B cell (primary cell): ENCODE results near the gene RAD9A. TPM values are rescaled to one million over a fixed set of nuclear protein-coding genes. Genes with fewer than 3 reads are reported as not detected.

Source experiments
- ATAC-seq: fragments of 200-7000 bp; cut with Tn5 transposase; one replicate; pipeline ENCODE4 v1.10.0; 2021; ENCODE audit warnings: low read depth, mild to moderate bottlenecking, moderate number of reproducible peaks, moderate library complexity
- CTCF ChIA-PET: fragments of 350-600 bp; sonication (Branson Sonifier 250); formaldehyde crosslinking; loops from one replicate; lab custom pipeline; 2021; ENCODE audit warnings: antibody characterized with exemption, inconsistent platforms; lab: Charles Lee
- POLR2A ChIA-PET: fragments of 350-600 bp; sonication (Branson Sonifier 250); formaldehyde crosslinking; loops from one replicate; lab custom pipeline; 2021; ENCODE audit warnings: antibody characterized with exemption; lab: Charles Lee
- DNase-seq: peaks from one replicate; pipeline ENCODE4 v3.0.0; 2013
- H2AFZ ChIP-seq: 2 replicates; pipeline ENCODE4 v1.6.1; 2012; ENCODE audit warnings: mild to moderate bottlenecking, low read depth, low read length; ENCODE audit not compliant: insufficient read depth, poor library complexity, severe bottlenecking
- H3K27ac ChIP-seq, 2 donors: 1 replicate in 1 of 2; 2 replicates in 1 of 2; pipeline ENCODE4 v1.5.1; 2012 to 2013; ENCODE audit warnings: low read length in 2 of 2, mild to moderate bottlenecking in 2 of 2, moderate library complexity in 1 of 2
- H3K27me3 ChIP-seq, 4 experiments: fragments of 200-600 bp in 1 of 4; sonication (generic) in 1 of 4; replicated peaks in 1 of 4; 1 replicate in 2 of 4; 2 replicates in 2 of 4; pipeline versions ENCODE4 v1.6.1 to v1.7.0; 2013 to 2016; ENCODE audit warnings: low read length in 3 of 4, mild to moderate bottlenecking in 2 of 4, mixed read lengths in 1 of 4, moderate library complexity in 1 of 4; ENCODE audit not compliant: insufficient read depth in 4 of 4, control insufficient read depth in 3 of 4; ENCODE audit errors: control extremely low read depth in 1 of 4
- H3K36me3 ChIP-seq, 2 experiments: replicated peaks in 1 of 2; 1 replicate in 1 of 2; 2 replicates in 1 of 2; pipeline versions ENCODE4 v1.6.1 to v1.7.1; 2013; ENCODE audit warnings: low read length in 1 of 2; ENCODE audit not compliant: insufficient read depth in 2 of 2, control insufficient read depth in 1 of 2; ENCODE audit errors: control extremely low read depth in 1 of 2, extremely low read depth in 1 of 2
- H3K4me1 ChIP-seq, 2 donors: fragments of 200-600 bp in 1 of 2; sonication (generic) in 1 of 2; 1 replicate in 1 of 2; 2 replicates in 1 of 2; pipeline versions ENCODE4 v1.5.1 to v1.6.1; 2013 to 2017; ENCODE audit warnings: low read length in 2 of 2; ENCODE audit not compliant: control insufficient read depth in 2 of 2, insufficient read depth in 2 of 2
- H3K4me2 ChIP-seq: replicated peaks from 2 replicates; pipeline ENCODE3; 2012; ENCODE audit warnings: mild to moderate bottlenecking, low read depth, low read length; ENCODE audit not compliant: poor library complexity, severe bottlenecking
- H3K4me3 ChIP-seq, 5 experiments: fragments of 200-600 bp in 1 of 5; sonication (generic) in 1 of 5; 1 replicate in 3 of 5; 2 replicates in 2 of 5; pipeline versions ENCODE4 v1.5.1 to v1.7.0; 2011 to 2016; ENCODE audit warnings: low read length in 4 of 5, mild to moderate bottlenecking in 4 of 5, low read depth in 2 of 5, control low read depth in 1 of 5, moderate library complexity in 1 of 5; ENCODE audit not compliant: insufficient read depth in 1 of 5; ENCODE audit errors: control extremely low read depth in 1 of 5, extremely low read depth in 1 of 5
- H3K79me2 ChIP-seq: fragments of 200-600 bp; sonication (generic); one replicate; pipeline ENCODE4 v1.6.0; 2016; ENCODE audit warnings: low read length; ENCODE audit not compliant: control insufficient read depth, insufficient read depth
- H3K9ac ChIP-seq: fragments of 200-600 bp; sonication (generic); 2 replicates; pipeline ENCODE4 v1.6.1; 2017; ENCODE audit warnings: mild to moderate bottlenecking, low read length, moderate library complexity
- H3K9me3 ChIP-seq, 3 donors: one replicate each; pipeline versions ENCODE4 v1.6.1 to v1.7.1; 2013; ENCODE audit warnings: low read length in 2 of 3; ENCODE audit not compliant: control insufficient read depth in 2 of 3, insufficient read depth in 1 of 3; ENCODE audit errors: control extremely low read depth in 1 of 3
- H4K20me1 ChIP-seq: 2 replicates; pipeline ENCODE4 v1.6.0; 2012; ENCODE audit warnings: mild to moderate bottlenecking, low read length; ENCODE audit not compliant: insufficient read depth, control insufficient read depth, poor library complexity, severe bottlenecking
- H3K27ac Mint-ChIP-seq: one replicate; pipeline ENCODE4 v1.8.0; 2021; ENCODE audit warnings: mixed read lengths
- H3K27me3 Mint-ChIP-seq: one replicate; pipeline ENCODE4 v1.8.0; 2021; ENCODE audit warnings: mixed read lengths
- H3K4me1 Mint-ChIP-seq: one replicate; pipeline ENCODE4 v1.8.0; 2021; ENCODE audit warnings: mixed read lengths
- H3K4me3 Mint-ChIP-seq: one replicate; pipeline ENCODE4 v1.8.0; 2021; ENCODE audit warnings: mixed read lengths
- H3K9me3 Mint-ChIP-seq: one replicate; pipeline ENCODE4 v1.8.0; 2022; ENCODE audit warnings: mixed read lengths; ENCODE audit not compliant: insufficient read depth
- EZH2 ChIP-seq: IDR thresholded peaks from 2 replicates; pipeline ENCODE4 v1.6.1; 2012; ENCODE audit warnings: borderline replicate concordance, low read depth, mild to moderate bottlenecking, moderate library complexity, low read length; ENCODE audit not compliant: insufficient read depth, poor library complexity, severe bottlenecking
- WGBS: methylation state at CpG from one replicate; pipeline ENCODE4 v1.1.5; 2013; ENCODE audit warnings: missing lambda C conversion rate; ENCODE audit not compliant: insufficient coverage; 5-methylcytosine and 5-hydroxymethylcytosine counted together
- intact Hi-C: fragments of 100-400 bp; cut with micrococcal nuclease; formaldehyde crosslinking; loops from one replicate; pipeline ENCODE4 v1.10.0; 2022
- polyA plus RNA-seq: library from polyadenylated mRNA; depleted of rRNA; stranded (reverse); fragments of >200 nt; gene quantifications from 2 replicates; pipeline ENCODE4 v1.2.3, GENCODE V29; 2012
- total RNA-seq, 2 donors: library from RNA; stranded (reverse); fragments of 120-200 nt in 1 of 2; gene quantifications; 1 replicate in 1 of 2; 2 replicates in 1 of 2; pipeline versions ENCODE4 v1.2.3 to v1.2.4, GENCODE V29; 2013 to 2022
- TF ChIP-seq, protein P1 (sequence below): fragments of 200-600 bp; IDR thresholded peaks from one replicate; pipeline ENCODE4 v1.8.0; 2022; ENCODE audit warnings: antibody characterized with exemption, mild to moderate bottlenecking

The RAD9A gene
- total and polyA plus RNA-seq, 2 donors (not counting 1 experiment from before 2014, with no cell fraction given) = 50.6 to 76.8 TPM

DNA sequence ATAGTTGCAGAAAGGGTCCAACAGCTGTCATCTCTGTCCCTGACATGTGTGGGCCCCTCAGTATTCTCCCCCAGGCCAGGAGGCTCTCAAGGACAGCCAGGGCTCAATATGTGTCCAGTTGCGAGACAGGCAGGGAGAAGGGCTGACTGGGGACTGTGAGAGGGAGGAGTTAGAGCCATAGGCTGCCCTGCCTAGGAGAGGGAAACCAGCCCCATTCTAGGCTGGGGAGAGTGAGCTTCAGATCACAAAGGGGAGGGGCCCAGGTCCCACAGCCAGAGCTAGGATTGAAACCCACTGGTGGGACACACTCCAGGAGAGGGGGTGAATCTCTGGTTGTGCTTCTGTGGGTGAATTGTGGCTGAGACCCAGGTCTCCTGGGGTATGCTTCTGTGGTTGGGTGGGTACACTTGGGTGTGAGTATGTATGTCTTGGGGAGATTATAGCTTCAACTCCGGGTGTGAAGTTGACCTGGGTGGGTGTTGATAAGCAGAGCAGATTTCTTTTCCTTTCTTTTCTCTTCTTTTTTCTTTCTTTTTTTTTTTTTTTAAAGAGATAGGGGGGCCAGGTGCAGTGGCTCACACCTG lies 21.6 kb downstream of the RAD9A start:
- H3K79me2 ChIP-seq = peaks cover 24% of the 10 kb centered on the region
- ATAC-seq = no peak
- peaks cover 0 to 2% (median 0%) of the 10 kb centered on the region in 3 donors for H3K9me3 ChIP-seq
- H3K4me1 Mint-ChIP-seq = peaks cover 83% of the 10 kb centered on the region
- peak overlapping the region; percentile 91 for H3K4me3 Mint-ChIP-seq
- no peak for TF ChIP-seq EZH2
- H3K27me3 Mint-ChIP-seq = no peaks in the 10 kb centered on the region
- peaks cover 89 to 95% of the 10 kb centered on the region in 2 donors for H3K4me1 ChIP-seq
- no peaks in the 10 kb centered on the region for H3K9me3 Mint-ChIP-seq
- no peak overlapping the region for H3K9ac ChIP-seq
- peak overlapping the region; percentile 100 for H3K27ac Mint-ChIP-seq
- no peak overlapping the region for H3K4me3 ChIP-seq
- H4K20me1 ChIP-seq = peaks cover 1% of the 10 kb centered on the region
- intact Hi-C loops = no loop called here
- peaks cover 0 to 13% of the 10 kb centered on the region in 2 experiments for H3K36me3 ChIP-seq
- no peak for DNase-seq
- ChIA-PET CTCF (interaction anchor here (0.8 to 3.8 kb wide), 11 partner anchors 7 to 92 kb away, joined by 3 to 48 read pairs (median 3); partner anchors contain the start of genes PITPNM1, PPP1CA, PTPRCAP and TBC1D10C), POLR2A (interaction anchor here (0.5 to 4.8 kb wide), 14 partner anchors 10 to 1065 kb away, joined by 3 to 79 read pairs (median 6); partner anchors contain the start of genes CLCF1, CORO1B, PPP1CA and PTPRCAP)
- no peak overlapping the region for H3K27ac ChIP-seq
- no peak overlapping the region for H2AFZ ChIP-seq
- no CpG with 5 or more reads among the region's 2 CpGs for WGBS
- H3K4me2 ChIP-seq = peak overlapping the region; percentile 89
- H3K27me3 ChIP-seq = no peaks in the 10 kb centered on the region

DNA sequence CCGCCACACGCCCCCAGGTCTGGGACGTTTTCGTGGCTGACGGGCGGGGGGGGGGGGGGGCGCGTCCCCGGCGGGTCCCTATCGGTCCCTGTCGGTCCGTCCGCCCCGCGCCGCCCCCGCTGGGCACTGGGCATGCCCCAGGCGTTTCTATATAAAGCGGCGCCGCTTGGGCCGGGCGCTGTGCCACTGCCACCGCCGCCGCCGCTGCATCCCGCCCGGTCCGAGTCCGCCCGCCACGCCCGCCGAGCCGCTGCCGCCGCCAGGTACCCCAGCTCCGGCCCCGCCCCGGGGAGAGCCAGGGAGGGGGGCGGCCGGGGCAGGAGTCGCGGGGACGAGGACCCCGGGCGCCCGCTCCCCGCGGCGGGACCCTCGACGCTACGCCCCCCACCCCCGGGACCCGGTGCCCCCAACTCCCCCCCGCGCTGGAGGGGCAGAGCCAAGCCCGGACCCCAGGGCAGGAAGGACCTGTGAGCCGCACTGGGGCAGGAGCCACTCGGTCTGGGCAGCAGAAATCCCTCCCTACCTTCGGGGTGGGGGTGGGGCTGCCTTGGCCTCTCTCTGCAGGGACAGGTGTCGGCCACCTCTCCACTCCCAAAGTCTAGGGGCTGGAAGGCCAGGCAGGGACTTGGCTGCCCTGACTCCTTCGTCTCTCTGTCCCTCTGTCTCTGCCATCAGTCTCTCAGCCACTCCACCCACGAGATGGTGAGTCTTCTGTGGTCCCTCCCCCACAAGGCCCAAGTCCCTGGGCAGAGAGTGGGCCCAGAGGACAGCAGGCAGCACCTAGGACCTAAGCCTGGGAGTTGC lies 23.9 kb downstream of the RAD9A start, which contains the start of gene CARNS1:
CARNS1 (plus strand) TSS at position 178 of the 804 bp plus-strand sequence; CDS start at position 700, 522 bp downstream.
- no peaks in the 10 kb centered on the region for H3K27me3 Mint-ChIP-seq
- H3K4me3 Mint-ChIP-seq = peak within 1 kb of the TSS; percentile 89
- H3K4me3 ChIP-seq = peak within 1 kb of the TSS in 4 of 5 experiments; percentile 40 to 62 (median 54)
- H3K79me2 ChIP-seq = peaks cover 34% of the 10 kb centered on the region
- no peaks in the 10 kb centered on the region for H3K27me3 ChIP-seq
- H3K27ac Mint-ChIP-seq = peak within 1 kb of the TSS; percentile 98
- H3K4me1 ChIP-seq = peaks cover 86 to 93% of the 10 kb centered on the region in 2 donors
- peak within 1 kb of the TSS; percentile 61 for H3K9ac ChIP-seq
- WGBS = 9% methylated on average over 61 of the region's 67 CpGs
- H4K20me1 ChIP-seq = no peaks in the 10 kb centered on the region
- no peaks in the 10 kb centered on the region for H3K36me3 ChIP-seq
- ATAC-seq = no peak
- DNase-seq = no peak
- intact Hi-C loops = no loop called here
- ChIA-PET POLR2A (interaction anchor here (1.1 to 10.7 kb wide), 3 partner anchors 12 to 115 kb away, joined by 3 to 195 read pairs (median 4); partner anchors contain the start of genes PPP1CA and TBC1D10C), CTCF (interaction anchor here (1.3 to 10.4 kb wide), 2 partner anchors 9 to 13 kb away, joined by 3 to 121 read pairs; partner anchors contain the start of genes PPP1CA and TBC1D10C)
- H2AFZ ChIP-seq = peak within 1 kb of the TSS; percentile 72
- H3K9me3 ChIP-seq = peaks cover 0 to 2% (median 0%) of the 10 kb centered on the region in 3 donors
- H3K4me1 Mint-ChIP-seq = peaks cover 81% of the 10 kb centered on the region
- H3K4me2 ChIP-seq = peak within 1 kb of the TSS; percentile 95
- H3K27ac ChIP-seq = peak within 1 kb of the TSS; percentile 56 to 71
- H3K9me3 Mint-ChIP-seq = no peaks in the 10 kb centered on the region
- TF ChIP-seq, protein P1, sequence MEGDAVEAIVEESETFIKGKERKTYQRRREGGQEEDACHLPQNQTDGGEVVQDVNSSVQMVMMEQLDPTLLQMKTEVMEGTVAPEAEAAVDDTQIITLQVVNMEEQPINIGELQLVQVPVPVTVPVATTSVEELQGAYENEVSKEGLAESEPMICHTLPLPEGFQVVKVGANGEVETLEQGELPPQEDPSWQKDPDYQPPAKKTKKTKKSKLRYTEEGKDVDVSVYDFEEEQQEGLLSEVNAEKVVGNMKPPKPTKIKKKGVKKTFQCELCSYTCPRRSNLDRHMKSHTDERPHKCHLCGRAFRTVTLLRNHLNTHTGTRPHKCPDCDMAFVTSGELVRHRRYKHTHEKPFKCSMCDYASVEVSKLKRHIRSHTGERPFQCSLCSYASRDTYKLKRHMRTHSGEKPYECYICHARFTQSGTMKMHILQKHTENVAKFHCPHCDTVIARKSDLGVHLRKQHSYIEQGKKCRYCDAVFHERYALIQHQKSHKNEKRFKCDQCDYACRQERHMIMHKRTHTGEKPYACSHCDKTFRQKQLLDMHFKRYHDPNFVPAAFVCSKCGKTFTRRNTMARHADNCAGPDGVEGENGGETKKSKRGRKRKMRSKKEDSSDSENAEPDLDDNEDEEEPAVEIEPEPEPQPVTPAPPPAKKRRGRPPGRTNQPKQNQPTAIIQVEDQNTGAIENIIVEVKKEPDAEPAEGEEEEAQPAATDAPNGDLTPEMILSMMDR = no peak
- no peak for TF ChIP-seq EZH2
